Measurements from ENCODE around the gene CACNA1B. TPM values are rescaled to one million over a fixed set of nuclear protein-coding genes. Genes with fewer than 3 reads are reported as not detected.

The CACNA1B gene
- total RNA-seq, 1 donor from 2014 or later, result 0.74 TPM

GRCh38 chr9:138074516-138074915 is 196.9 kb downstream of the CACNA1B start:
- H3K4me3 ChIP-seq, result no peak overlapping the region
- DNase-seq (ENCODE audit: extremely low spot score in 2 of 2), result no peak
- intact Hi-C loops (cut with DNase I), result no loop called here

GRCh38 chr9:138075496-138075895 is 197.9 kb downstream of the CACNA1B start:
- Histone ChIP-seq H3K27ac (no peak overlapping the region), H3K9me3 (no peaks in the 10 kb centered on the region), H3K36me3 (no peaks in the 10 kb centered on the region), H3K27me3 (no peaks in the 10 kb centered on the region), H3K4me1 (no peaks in the 10 kb centered on the region), H3K4me3 (no peak overlapping the region)
- TF ChIP-seq, protein P1, sequence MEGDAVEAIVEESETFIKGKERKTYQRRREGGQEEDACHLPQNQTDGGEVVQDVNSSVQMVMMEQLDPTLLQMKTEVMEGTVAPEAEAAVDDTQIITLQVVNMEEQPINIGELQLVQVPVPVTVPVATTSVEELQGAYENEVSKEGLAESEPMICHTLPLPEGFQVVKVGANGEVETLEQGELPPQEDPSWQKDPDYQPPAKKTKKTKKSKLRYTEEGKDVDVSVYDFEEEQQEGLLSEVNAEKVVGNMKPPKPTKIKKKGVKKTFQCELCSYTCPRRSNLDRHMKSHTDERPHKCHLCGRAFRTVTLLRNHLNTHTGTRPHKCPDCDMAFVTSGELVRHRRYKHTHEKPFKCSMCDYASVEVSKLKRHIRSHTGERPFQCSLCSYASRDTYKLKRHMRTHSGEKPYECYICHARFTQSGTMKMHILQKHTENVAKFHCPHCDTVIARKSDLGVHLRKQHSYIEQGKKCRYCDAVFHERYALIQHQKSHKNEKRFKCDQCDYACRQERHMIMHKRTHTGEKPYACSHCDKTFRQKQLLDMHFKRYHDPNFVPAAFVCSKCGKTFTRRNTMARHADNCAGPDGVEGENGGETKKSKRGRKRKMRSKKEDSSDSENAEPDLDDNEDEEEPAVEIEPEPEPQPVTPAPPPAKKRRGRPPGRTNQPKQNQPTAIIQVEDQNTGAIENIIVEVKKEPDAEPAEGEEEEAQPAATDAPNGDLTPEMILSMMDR (IDR thresholded peaks at IDR 0.05), result no peak
- TF ChIP-seq POLR2A (IDR thresholded peaks at IDR 0.05), result no peak
- TF ChIP-seq POLR2AphosphoS5 (IDR thresholded peaks at IDR 0.05; ENCODE audit: insufficient read depth in 1 of 2, low read depth in 1 of 2), result no peak
- intact Hi-C loops (cut with DNase I), result no loop called here
- DNase-seq (ENCODE audit: extremely low spot score in 2 of 2), result no peak

More at GRCh38 chr9:138074516-138074915, 196.9 kb downstream of the CACNA1B start:
- no peaks in the 10 kb centered on the region for H3K27me3 ChIP-seq
- no peak overlapping the region for H3K27ac ChIP-seq
- H3K4me1 ChIP-seq, result no peaks in the 10 kb centered on the region
- no peaks in the 10 kb centered on the region for H3K9me3 ChIP-seq
- no peaks in the 10 kb centered on the region for H3K36me3 ChIP-seq
- TF ChIP-seq, protein P1 (IDR thresholded peaks at IDR 0.05), result no peak
- TF ChIP-seq POLR2AphosphoS5 (IDR thresholded peaks at IDR 0.05; ENCODE audit: insufficient read depth in 1 of 2, low read depth in 1 of 2), result no peak
- no peak for TF ChIP-seq POLR2A (IDR thresholded peaks at IDR 0.05)

GRCh38 chr9:138075961-138076649 is 198.5 kb downstream of the CACNA1B start:
- Histone ChIP-seq H3K4me1 (no peaks in the 10 kb centered on the region), H3K9me3 (no peaks in the 10 kb centered on the region), H3K27ac (no peak overlapping the region), H3K4me3 (no peak overlapping the region), H3K27me3 (no peaks in the 10 kb centered on the region), H3K36me3 (no peaks in the 10 kb centered on the region)
- TF ChIP-seq POLR2A (IDR thresholded peaks at IDR 0.05) (no peak), POLR2AphosphoS5 (IDR thresholded peaks at IDR 0.05; ENCODE audit: insufficient read depth in 1 of 2, low read depth in 1 of 2) (no peak)
- TF ChIP-seq, protein P1 (IDR thresholded peaks at IDR 0.05), result no peak
- no peak for DNase-seq (ENCODE audit: extremely low spot score in 2 of 2)
- intact Hi-C loops (cut with DNase I), result no loop called here

- Histone ChIP-seq H3K27ac (no peak overlapping the region), H3K36me3 (no peaks in the 10 kb centered on the region), H3K27me3 (no peaks in the 10 kb centered on the region), H3K4me3 (no peak overlapping the region), H3K4me1 (no peaks in the 10 kb centered on the region), H3K9me3 (no peaks in the 10 kb centered on the region)
- TF ChIP-seq POLR2A (IDR thresholded peaks at IDR 0.05), result no peak
- TF ChIP-seq, protein P1 (IDR thresholded peaks at IDR 0.05), result no peak
- no peak for TF ChIP-seq POLR2AphosphoS5 (IDR thresholded peaks at IDR 0.05; ENCODE audit: insufficient read depth in 1 of 2, low read depth in 1 of 2)
- DNase-seq (ENCODE audit: extremely low spot score in 2 of 2), result no peak
- intact Hi-C loops (cut with DNase I), result no loop called here
Measured at GRCh38 chr9:138076650-138077009, 199.0 kb downstream of the CACNA1B start.

DNA sequence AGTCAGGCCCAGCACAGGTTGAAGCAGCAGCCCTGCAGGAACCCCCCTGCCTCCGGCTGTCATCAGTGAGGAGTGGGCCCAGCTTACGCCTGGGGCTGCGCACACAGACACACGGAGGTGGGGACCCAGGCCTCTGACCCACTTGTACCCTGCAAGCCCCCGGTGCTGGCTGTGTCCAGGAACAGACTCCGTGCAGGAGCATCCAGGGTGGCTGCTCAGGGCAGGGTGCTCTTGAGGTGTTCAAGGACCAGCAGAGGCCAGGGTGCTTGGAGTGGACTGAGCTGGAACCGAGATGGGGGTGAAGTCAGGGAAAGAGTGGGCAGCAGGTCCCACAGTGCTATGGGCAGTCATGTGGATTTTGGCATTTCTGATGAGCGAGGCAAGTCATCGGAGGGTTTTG is 199.5 kb downstream of the CACNA1B start:
- H3K9me3 ChIP-seq, result no peaks in the 10 kb centered on the region
- no peaks in the 10 kb centered on the region for H3K4me1 ChIP-seq
- intact Hi-C loops (cut with DNase I), result no loop called here
- no peak overlapping the region for H3K4me3 ChIP-seq
- no peaks in the 10 kb centered on the region for H3K27me3 ChIP-seq
- no peak for DNase-seq (ENCODE audit: extremely low spot score in 2 of 2)
- H3K36me3 ChIP-seq, result no peaks in the 10 kb centered on the region
- no peak overlapping the region for H3K27ac ChIP-seq
- no peak for TF ChIP-seq POLR2AphosphoS5 (IDR thresholded peaks at IDR 0.05; ENCODE audit: insufficient read depth in 1 of 2, low read depth in 1 of 2)
- TF ChIP-seq, protein P1 (IDR thresholded peaks at IDR 0.05), result no peak
- no peak for TF ChIP-seq POLR2A (IDR thresholded peaks at IDR 0.05)

All from vagina (tissue), 2 donors.